Glutamatergic neuron (in vitro differentiated cells): ENCODE data around the gene WDR19. TPM values are rescaled to one million over a fixed set of nuclear protein-coding genes. Genes with fewer than 3 reads are reported as not detected.
A peak's percentile ranks its signal among the peaks of the same experiment; 100 is the strongest.

Experiments
- DNase-seq: peaks from one replicate; pipeline ENCODE4 v3.0.0; 2022
- H3K27ac Mint-ChIP-seq: one replicate; pipeline ENCODE4 v1.8.0; 2020; ENCODE audit warnings: mild to moderate bottlenecking, mixed read lengths, inconsistent platforms; ENCODE audit not compliant: unreplicated experiment
- H3K27me3 Mint-ChIP-seq: one replicate; pipeline ENCODE4 v1.8.0; 2020; ENCODE audit warnings: mild to moderate bottlenecking, moderate library complexity, mixed read lengths, inconsistent platforms; ENCODE audit not compliant: unreplicated experiment
- H3K36me3 Mint-ChIP-seq: one replicate; pipeline ENCODE4 v1.8.0; 2020; ENCODE audit warnings: mild to moderate bottlenecking, mixed read lengths, inconsistent platforms; ENCODE audit not compliant: unreplicated experiment
- H3K4me1 Mint-ChIP-seq: one replicate; pipeline ENCODE4 v1.8.0; 2020; ENCODE audit warnings: mild to moderate bottlenecking, low read depth, mixed read lengths, inconsistent platforms; ENCODE audit not compliant: unreplicated experiment
- H3K4me3 Mint-ChIP-seq: one replicate; pipeline ENCODE4 v1.8.0; 2020; ENCODE audit warnings: mild to moderate bottlenecking, mixed read lengths, inconsistent platforms; ENCODE audit not compliant: unreplicated experiment
- H3K9me3 Mint-ChIP-seq: one replicate; pipeline ENCODE4 v1.8.0; 2020; ENCODE audit warnings: mild to moderate bottlenecking, moderate library complexity, mixed read lengths, inconsistent platforms; ENCODE audit not compliant: unreplicated experiment
- CTCF ChIP-seq: fragments of 200-600 bp; sonication (generic); IDR thresholded peaks from one replicate; pipeline ENCODE4 v1.5.0; 2021; ENCODE audit not compliant: partially characterized antibody, unreplicated experiment
- total RNA-seq: library from RNA; stranded (reverse); fragmentation: NEBNext Ultra II Directional; extraction: Animal tissue kit (Norgen Biotek cat#: 25700); gene quantifications from one replicate; pipeline ENCODE4 v1.2.1, GENCODE V29; 2021; ENCODE audit not compliant: unreplicated experiment

WDR19 gene
- total RNA-seq, 1 donor from 2014 or later = 48.6 TPM

GRCh38 chr4:39302901-39303300 lies 120.6 kb downstream of the WDR19 start:
- no peaks in the 10 kb centered on the region for H3K9me3 Mint-ChIP-seq
- H3K27me3 Mint-ChIP-seq = peaks cover 3% of the 10 kb centered on the region
- H3K4me1 Mint-ChIP-seq = no peaks in the 10 kb centered on the region
- H3K4me3 Mint-ChIP-seq = no peak overlapping the region
- H3K36me3 Mint-ChIP-seq = no peaks in the 10 kb centered on the region
- no peak for TF ChIP-seq CTCF
- no peak for DNase-seq
- H3K27ac Mint-ChIP-seq = no peak overlapping the region

GRCh38 chr4:39303871-39304270 lies 121.5 kb downstream of the WDR19 start:
- Mint-ChIP-seq H3K9me3 (no peaks in the 10 kb centered on the region), H3K27ac (no peak overlapping the region), H3K27me3 (peaks cover 5% of the 10 kb centered on the region), H3K4me1 (peaks cover 3% of the 10 kb centered on the region), H3K36me3 (no peaks in the 10 kb centered on the region), H3K4me3 (no peak overlapping the region)
- TF ChIP-seq CTCF = no peak
- DNase-seq = no peak

DNA sequence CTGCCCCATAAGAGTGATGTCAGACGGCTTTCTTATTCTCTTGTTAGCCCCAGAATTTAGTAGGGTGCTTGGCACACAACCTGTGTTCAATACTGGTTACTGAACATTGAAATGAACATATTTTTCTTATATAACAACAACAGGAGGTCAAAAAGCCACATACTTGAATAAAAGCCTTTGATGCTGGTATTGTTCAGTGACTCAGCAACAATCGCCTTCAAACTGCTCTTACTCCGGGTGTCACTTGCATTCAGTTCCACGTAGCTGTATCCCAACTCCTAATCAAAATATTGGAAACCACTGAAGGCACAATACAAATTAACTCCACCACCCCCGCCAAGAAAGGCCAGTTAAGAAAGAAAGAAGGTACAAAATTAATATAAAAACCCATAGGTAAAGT lies 122.3 kb downstream of the WDR19 start:
- TF ChIP-seq CTCF = no peak
- Mint-ChIP-seq H3K9me3 (no peaks in the 10 kb centered on the region), H3K27ac (no peak overlapping the region), H3K4me3 (no peak overlapping the region), H3K4me1 (peaks cover 5% of the 10 kb centered on the region), H3K27me3 (peaks cover 5% of the 10 kb centered on the region), H3K36me3 (no peaks in the 10 kb centered on the region)
- DNase-seq = no peak

- peaks cover 5% of the 10 kb centered on the region for H3K4me1 Mint-ChIP-seq
- peaks cover 5% of the 10 kb centered on the region for H3K27me3 Mint-ChIP-seq
- H3K4me3 Mint-ChIP-seq = no peak overlapping the region
- H3K36me3 Mint-ChIP-seq = no peaks in the 10 kb centered on the region
- H3K9me3 Mint-ChIP-seq = no peaks in the 10 kb centered on the region
- no peak for DNase-seq
- H3K27ac Mint-ChIP-seq = peak overlapping the region; percentile 80
- TF ChIP-seq CTCF = no peak
Measured at GRCh38 chr4:39305912-39306677, 123.8 kb downstream of the WDR19 start.

DNA sequence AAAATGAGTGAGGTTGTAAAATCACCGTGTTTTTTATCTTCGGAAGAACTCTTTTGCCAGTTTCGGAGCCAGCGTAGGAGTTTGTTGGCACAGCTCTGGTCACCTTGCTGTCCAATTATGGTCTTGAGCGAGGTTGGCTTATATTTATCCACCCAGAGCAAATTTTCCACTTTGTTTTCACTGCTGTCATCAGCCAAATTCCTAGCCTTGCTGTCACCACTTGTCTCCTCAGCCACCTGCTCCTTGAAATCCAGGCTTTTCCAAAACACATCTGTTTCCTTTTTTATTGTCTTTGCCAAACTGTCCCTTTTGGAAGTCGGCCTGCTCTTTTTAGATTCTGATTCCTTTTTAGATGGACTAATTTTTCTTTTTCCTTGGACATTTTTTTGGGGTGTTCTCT lies 126.3 kb downstream of the WDR19 start:
- no peak for TF ChIP-seq CTCF
- no peaks in the 10 kb centered on the region for H3K9me3 Mint-ChIP-seq
- peaks cover 4% of the 10 kb centered on the region for H3K27me3 Mint-ChIP-seq
- DNase-seq = no peak
- H3K4me1 Mint-ChIP-seq = peaks cover 5% of the 10 kb centered on the region
- H3K27ac Mint-ChIP-seq = peak overlapping the region; percentile 15
- H3K4me3 Mint-ChIP-seq = no peak overlapping the region
- H3K36me3 Mint-ChIP-seq = no peaks in the 10 kb centered on the region
